H1 (cell line): Measurements from ENCODE around the gene DYNC2H1.

Experiments
- CTCF ChIP-seq, 3 experiments: IDR thresholded peaks; 1 replicate in 2 of 3; 2 replicates in 1 of 3; pipeline versions ENCODE4 v1.5.1 to v1.6.1; 2011; ENCODE audit warnings: low read length in 3 of 3, mild to moderate bottlenecking in 3 of 3, inconsistent platforms in 2 of 3, low read depth in 1 of 3, moderate library complexity in 1 of 3; ENCODE audit not compliant: insufficient read depth in 1 of 3; ENCODE audit errors: control extremely low read depth in 1 of 3
- JUND ChIP-seq: IDR thresholded peaks from 2 replicates; pipeline ENCODE4 v1.6.1; 2011; ENCODE audit warnings: mild to moderate bottlenecking, improper control_type of control experiment, low read length
- RAD21 ChIP-seq, 2 experiments: IDR thresholded peaks in 1 of 2; conservative IDR thresholded peaks in 1 of 2; 2 replicates each; pipeline ENCODE4 v1.6.1; 2011; ENCODE audit warnings: low read depth in 2 of 2, low read length in 2 of 2, improper control_type of control experiment in 1 of 2, inconsistent platforms in 1 of 2, mild to moderate bottlenecking in 1 of 2, moderate library complexity in 1 of 2
- SUZ12 ChIP-seq: fragments of 200-600 bp; sonication (generic); IDR thresholded peaks from 2 replicates; pipeline ENCODE4 v1.6.1; 2012; ENCODE audit warnings: mild to moderate bottlenecking, inconsistent platforms, low read length, moderate library complexity, mixed read lengths

- TF ChIP-seq CTCF (IDR thresholded peaks at IDR 0.05; ENCODE audit: control extremely low read depth in 1 of 3, insufficient read depth in 1 of 3, low read depth in 1 of 3, low read length in 3 of 3), result no peak
- no peak for TF ChIP-seq RAD21 (IDR thresholded peaks at IDR 0.05 in 1 of 2, conservative IDR thresholded peaks at IDR 0.05 in 1 of 2; ENCODE audit: low read depth in 2 of 2, low read length in 2 of 2)
- TF ChIP-seq SUZ12, result no peak
- no peak for TF ChIP-seq JUND
Measured at GRCh38 chr11:103488579-103488978, 379.4 kb downstream of the DYNC2H1 start.
